ENCODE measurements around the gene ZSCAN9. TPM values are rescaled to one million over a fixed set of nuclear protein-coding genes. Genes with fewer than 3 reads are reported as not detected.

The ZSCAN9 gene
- total RNA-seq, 1 donor from 2014 or later, result 8.1 TPM

DNA sequence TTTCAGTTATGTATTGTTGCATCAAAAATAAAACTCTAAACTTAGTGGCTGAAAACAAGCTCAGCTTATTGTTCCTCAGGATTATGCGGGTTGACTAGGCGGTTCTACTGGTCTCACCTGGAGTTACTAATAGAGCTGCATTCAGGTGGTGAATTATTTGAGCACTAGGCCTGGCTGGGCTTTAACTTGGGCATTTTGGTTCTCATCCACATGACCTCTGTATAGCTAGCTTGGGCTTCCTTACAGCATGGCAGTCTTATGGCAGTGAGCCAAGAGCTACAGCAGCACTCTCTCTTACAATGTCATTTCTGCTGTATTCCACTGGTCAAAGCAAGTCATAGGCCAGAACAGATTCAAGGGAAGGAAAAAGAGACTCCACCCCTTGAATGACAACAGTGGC lies 57.9 kb downstream of the ZSCAN9 start:
- H3K36me3 Mint-ChIP-seq (ENCODE audit: low read depth), result peaks cover 7% of the 10 kb centered on the region
- intact Hi-C loops (cut with micrococcal nuclease), result loop anchor here (5.0 kb wide), 1 partner anchor 54 kb away; the partner anchor contains the start of gene ZSCAN31
- DNase-seq (ENCODE audit: low spot score), result no peak
- H3K9me3 Mint-ChIP-seq, result no peaks in the 10 kb centered on the region
- H3K4me1 Mint-ChIP-seq (ENCODE audit: low read depth), result peaks cover 7% of the 10 kb centered on the region
- peaks cover 2% of the 10 kb centered on the region for H3K27me3 Mint-ChIP-seq (ENCODE audit: insufficient read depth)
- H3K4me3 Mint-ChIP-seq, result no peak overlapping the region
- no peak overlapping the region for H3K27ac Mint-ChIP-seq

Other genes with a start within 250 kb of the ZSCAN9 start
- 0.12 and 0.41 TPM in 2 replicates for gene ZNF165, start 144.7 kb upstream of the ZSCAN9 start, total RNA-seq
- 4.8 TPM in 2 replicates for gene ZSCAN16, start 100.7 kb upstream of the ZSCAN9 start, total RNA-seq
- gene ZKSCAN8, start 83.4 kb upstream of the ZSCAN9 start, total RNA-seq, result 18.2 and 18.5 TPM in 2 replicates
- 4.8 and 6.0 TPM in 2 replicates for gene ZKSCAN4, start 27.0 kb downstream of the ZSCAN9 start, total RNA-seq
- gene NKAPL, start 34.0 kb downstream of the ZSCAN9 start, total RNA-seq, result 0.16 TPM in 1 of 2 replicates, not detected in the other
- gene ZSCAN26, start 41.9 kb downstream of the ZSCAN9 start, total RNA-seq, result 5.4 and 6.0 TPM in 2 replicates
- gene PGBD1, start 56.3 kb downstream of the ZSCAN9 start, total RNA-seq, result 1.7 and 2.0 TPM in 2 replicates
- 1.0 and 1.2 TPM in 2 replicates for gene ZSCAN31, start 110.9 kb downstream of the ZSCAN9 start, total RNA-seq
- 2.9 and 3.3 TPM in 2 replicates for gene ZKSCAN3, start 124.7 kb downstream of the ZSCAN9 start, total RNA-seq
- gene ZSCAN12, start 174.5 kb downstream of the ZSCAN9 start, total RNA-seq, result 5.6 and 5.7 TPM in 2 replicates
- gene ZSCAN23, start 218.2 kb downstream of the ZSCAN9 start, total RNA-seq, result 1.1 and 2.2 TPM in 2 replicates

Measured in activated T-helper 1 cell treated with anti-CD3 and anti-CD28 coated beads, Interleukin-12 subunit alpha, Interleukin-12 subunit beta, Interleukin-2, Interleukin-4 antibody, amounts not matched to agents 30 ng/mL and 10 ng/mL and 1 ng/mL, durations not matched to agents 14 hours and 24 hours and 36 hours (primary cell).